Upper lobe of right lung (tissue), 1 donor: ENCODE results near the gene IL19. TPM values are rescaled to one million over a fixed set of nuclear protein-coding genes. Genes with fewer than 3 reads are reported as not detected.

Experiments used
- ATAC-seq: fragments of 200-7000 bp; cut with Tn5 transposase; one replicate; pipeline ENCODE4 v1.9.1; 2020; ENCODE audit warnings: mild to moderate bottlenecking, moderate library complexity
- DNase-seq: peaks from one replicate; pipeline ENCODE4 v3.0.0-alpha.2; 2020
- H3K27ac ChIP-seq: fragments of 200-600 bp; one replicate; pipeline ENCODE4 v1.8.0; 2022
- H3K27me3 ChIP-seq: fragments of 200-600 bp; one replicate; pipeline ENCODE4 v1.8.0; 2022; ENCODE audit warnings: mild to moderate bottlenecking
- H3K36me3 ChIP-seq: fragments of 200-600 bp; one replicate; pipeline ENCODE4 v1.8.0; 2022
- H3K4me1 ChIP-seq: fragments of 200-600 bp; one replicate; pipeline ENCODE4 v1.8.0; 2022
- H3K4me3 ChIP-seq: fragments of 200-600 bp; one replicate; pipeline ENCODE4 v1.8.0; 2022; ENCODE audit warnings: mild to moderate bottlenecking
- H3K9me3 ChIP-seq: fragments of 200-600 bp; one replicate; pipeline ENCODE4 v1.8.0; 2022
- CTCF ChIP-seq: fragments of 200-600 bp; IDR thresholded peaks from one replicate; pipeline ENCODE4 v1.8.0; 2022; ENCODE audit warnings: antibody characterized with exemption
- intact Hi-C: fragments of 100-400 bp; cut with DNase I; formaldehyde crosslinking; loops from one replicate; pipeline ENCODE4 v1.11.0; 2022
- total RNA-seq: library from RNA; stranded (reverse); fragmentation: NEBNext Ultra II Directional; extraction: Animal tissue kit (Norgen Biotek cat#: 25700); gene quantifications from one replicate; pipeline ENCODE4 v1.2.1, GENCODE V29; 2021
- donor health status: DM: no; HTN: yes; CAD: no; lungs with severe emphysema.

Gene IL19
- total RNA-seq, 1 donor from 2014 or later = not detected

- DNase-seq (no peak), ATAC-seq (no peak)
- intact Hi-C loops = no loop called here
- H3K27me3 ChIP-seq = no peaks in the 10 kb centered on the region
- no peak for TF ChIP-seq CTCF
- peaks cover 6% of the 10 kb centered on the region for H3K4me1 ChIP-seq
- no peak overlapping the region for H3K4me3 ChIP-seq
- no peak overlapping the region for H3K27ac ChIP-seq
- H3K9me3 ChIP-seq = no peaks in the 10 kb centered on the region
- H3K36me3 ChIP-seq = no peaks in the 10 kb centered on the region
Measured at GRCh38 chr1:206839006-206839560, 68.5 kb downstream of the IL19 start.

- H3K9me3 ChIP-seq = no peaks in the 10 kb centered on the region
- intact Hi-C loops = no loop called here
- no peaks in the 10 kb centered on the region for H3K36me3 ChIP-seq
- no peak for ATAC-seq
- H3K4me1 ChIP-seq = no peaks in the 10 kb centered on the region
- no peak for TF ChIP-seq CTCF
- no peaks in the 10 kb centered on the region for H3K27me3 ChIP-seq
- H3K4me3 ChIP-seq = no peak overlapping the region
- H3K27ac ChIP-seq = no peak overlapping the region
- DNase-seq = no peak
Measured at GRCh38 chr1:206839857-206840256, 69.3 kb downstream of the IL19 start.

GRCh38 chr1:206841609-206842323 lies 71.2 kb downstream of the IL19 start:
- intact Hi-C loops = no loop called here
- ATAC-seq (no peak), DNase-seq (no peak)
- no peak overlapping the region for H3K4me3 ChIP-seq
- no peak overlapping the region for H3K27ac ChIP-seq
- H3K4me1 ChIP-seq = no peaks in the 10 kb centered on the region
- no peak for TF ChIP-seq CTCF
- H3K9me3 ChIP-seq = no peaks in the 10 kb centered on the region
- no peaks in the 10 kb centered on the region for H3K27me3 ChIP-seq
- H3K36me3 ChIP-seq = no peaks in the 10 kb centered on the region

GRCh38 chr1:206842854-206843253 lies 72.3 kb downstream of the IL19 start:
- Histone ChIP-seq H3K9me3 (no peaks in the 10 kb centered on the region), H3K4me3 (no peak overlapping the region), H3K27ac (no peak overlapping the region), H3K4me1 (no peaks in the 10 kb centered on the region), H3K27me3 (no peaks in the 10 kb centered on the region), H3K36me3 (no peaks in the 10 kb centered on the region)
- intact Hi-C loops = no loop called here
- TF ChIP-seq CTCF = no peak
- no peak for DNase-seq
- no peak for ATAC-seq

- ATAC-seq (no peak), DNase-seq (no peak)
- Histone ChIP-seq H3K9me3 (no peaks in the 10 kb centered on the region), H3K27ac (no peak overlapping the region), H3K27me3 (no peaks in the 10 kb centered on the region), H3K4me3 (no peak overlapping the region), H3K36me3 (no peaks in the 10 kb centered on the region), H3K4me1 (no peaks in the 10 kb centered on the region)
- TF ChIP-seq CTCF = no peak
- intact Hi-C loops = no loop called here
Measured at GRCh38 chr1:206843626-206844025, 73.1 kb downstream of the IL19 start.
